GM18867 (cell line): Measurements from ENCODE around the gene DNAJC15.
"Not testable (repeated sequence)": the region's sequence is repeated elsewhere in the genome, so short reads cannot be mapped to it uniquely, and the experiment has no call there.

Experiments used
- ATAC-seq: cut with Tn5 transposase; IDR thresholded peaks from one replicate; pipeline ENCODE4 v1.9.1; 2021; ENCODE audit warnings: mild to moderate bottlenecking, moderate library complexity; ENCODE audit not compliant: unreplicated experiment

DNAJC15 gene

DNA sequence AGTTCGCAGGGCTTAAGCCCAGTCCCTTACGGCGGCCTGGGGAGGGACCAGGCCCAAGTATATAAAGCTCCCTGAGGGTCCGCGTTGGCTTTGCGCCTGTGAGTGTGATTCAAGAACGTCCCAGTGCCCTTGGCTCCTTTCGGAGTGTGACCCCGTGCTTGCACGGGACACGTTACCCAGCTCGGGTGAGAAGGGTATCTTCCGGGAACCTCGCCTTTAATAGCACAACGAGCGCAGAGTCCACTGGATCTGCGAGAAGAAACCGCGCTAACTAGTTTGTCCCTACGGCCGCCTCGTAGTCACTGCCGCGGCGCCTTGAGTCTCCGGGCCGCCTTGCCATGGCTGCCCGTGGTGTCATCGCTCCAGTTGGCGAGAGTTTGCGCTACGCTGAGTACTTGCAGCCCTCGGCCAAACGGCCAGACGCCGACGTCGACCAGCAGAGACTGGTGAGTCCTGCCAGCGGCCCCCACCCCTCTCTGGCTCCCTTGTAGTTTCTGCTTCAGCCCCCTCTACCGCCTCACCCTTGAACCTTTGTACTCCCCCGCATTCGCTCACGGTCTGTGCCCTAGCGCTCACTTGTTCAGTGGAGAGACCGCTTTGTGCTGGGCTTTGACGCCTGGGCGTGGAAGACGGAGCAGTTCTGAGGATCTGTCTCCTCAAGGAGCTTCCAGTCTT lies at the start of gene DNAJC15:
Gene DNAJC15, plus strand, starts transcription at position 298 of the 675 bp plus-strand sequence. Its CDS starts 41 bp downstream, at position 339.
- ATAC-seq: peak; percentile 87

DNA sequence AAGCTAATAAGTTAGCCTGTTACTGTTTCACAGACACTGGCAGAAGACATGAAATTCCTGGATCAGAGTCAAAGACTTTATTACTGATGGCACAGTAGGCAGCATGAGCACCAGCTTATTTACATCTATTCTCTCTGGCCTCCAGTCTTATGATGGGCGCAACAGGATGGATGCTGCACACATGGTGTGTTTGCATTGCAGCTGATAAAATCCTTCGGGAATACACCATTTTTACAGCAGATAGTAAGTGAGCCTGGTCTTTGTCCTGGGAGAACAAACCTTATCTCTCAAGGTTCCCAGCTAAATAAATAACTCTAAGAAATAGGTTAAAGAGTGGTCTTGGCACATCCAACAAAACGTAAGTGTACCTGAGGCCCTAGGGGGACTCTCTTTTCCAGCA lies 47.3 kb upstream of the DNAJC15 start:
- ATAC-seq: no peak

- peak; percentile 61 for ATAC-seq
Measured at GRCh38 chr13:42977219-42977659, 46.1 kb upstream of the DNAJC15 start.

DNA sequence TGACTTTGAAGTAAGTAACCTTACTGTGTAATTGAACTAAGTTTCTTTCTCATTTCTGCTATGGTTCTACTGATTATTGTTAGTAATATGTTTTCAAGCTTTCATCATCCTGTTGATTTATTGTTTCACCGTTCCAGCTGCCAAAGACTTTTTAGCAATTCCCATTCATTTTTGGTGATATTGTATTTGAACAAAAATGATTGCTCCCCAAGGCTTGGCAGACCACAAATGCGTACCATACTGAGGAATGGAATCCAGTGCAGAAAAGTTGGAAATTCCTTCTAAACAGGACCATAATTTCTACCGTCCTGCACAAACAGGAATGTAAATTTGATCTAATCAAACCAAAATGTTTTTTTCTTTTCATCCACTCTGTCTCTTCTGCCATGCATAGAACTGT lies 42.1 kb upstream of the DNAJC15 start:
- ATAC-seq: no peak

DNA sequence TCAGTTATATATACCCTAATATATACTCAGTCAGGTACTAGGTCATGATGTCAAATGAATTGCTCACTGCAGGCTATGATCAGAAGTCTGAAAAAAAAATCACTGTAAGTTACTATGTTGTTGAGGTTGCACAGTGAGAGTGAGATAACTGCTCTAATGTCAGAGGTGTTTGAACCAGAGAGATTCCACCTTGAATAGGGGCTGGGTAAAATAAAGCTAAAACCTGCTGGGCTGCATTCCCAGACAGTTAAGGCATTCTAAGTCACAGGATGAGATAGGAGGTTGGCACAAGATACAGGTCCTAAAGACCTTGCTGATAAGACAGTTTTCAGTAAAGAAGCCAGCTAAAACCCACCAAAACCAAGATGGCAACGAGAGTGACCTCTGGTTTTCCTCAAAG lies 41.5 kb upstream of the DNAJC15 start:
- no peak for ATAC-seq

GRCh38 chr13:42984026-42984425 lies 39.4 kb upstream of the DNAJC15 start:
- no peak for ATAC-seq

DNA sequence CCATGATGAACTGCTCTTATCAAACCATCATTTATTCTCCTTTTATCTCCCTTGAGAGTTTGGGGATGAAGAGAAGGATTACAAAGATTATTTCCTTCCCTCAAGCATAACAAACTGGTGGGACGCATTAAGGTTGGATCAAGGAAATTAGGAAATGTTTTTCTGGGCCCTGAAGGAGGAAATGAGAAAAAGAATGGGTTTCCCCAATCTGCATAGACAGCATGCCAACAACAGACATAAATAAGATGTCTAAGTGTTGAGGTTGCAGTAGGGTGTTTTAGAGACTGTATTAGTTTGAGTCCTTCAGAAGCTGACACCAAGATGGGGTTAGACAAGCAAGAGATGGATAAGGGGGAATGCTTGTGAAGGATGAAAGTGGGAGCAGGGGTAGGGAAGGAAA lies 38.7 kb upstream of the DNAJC15 start:
- no peak for ATAC-seq

DNA sequence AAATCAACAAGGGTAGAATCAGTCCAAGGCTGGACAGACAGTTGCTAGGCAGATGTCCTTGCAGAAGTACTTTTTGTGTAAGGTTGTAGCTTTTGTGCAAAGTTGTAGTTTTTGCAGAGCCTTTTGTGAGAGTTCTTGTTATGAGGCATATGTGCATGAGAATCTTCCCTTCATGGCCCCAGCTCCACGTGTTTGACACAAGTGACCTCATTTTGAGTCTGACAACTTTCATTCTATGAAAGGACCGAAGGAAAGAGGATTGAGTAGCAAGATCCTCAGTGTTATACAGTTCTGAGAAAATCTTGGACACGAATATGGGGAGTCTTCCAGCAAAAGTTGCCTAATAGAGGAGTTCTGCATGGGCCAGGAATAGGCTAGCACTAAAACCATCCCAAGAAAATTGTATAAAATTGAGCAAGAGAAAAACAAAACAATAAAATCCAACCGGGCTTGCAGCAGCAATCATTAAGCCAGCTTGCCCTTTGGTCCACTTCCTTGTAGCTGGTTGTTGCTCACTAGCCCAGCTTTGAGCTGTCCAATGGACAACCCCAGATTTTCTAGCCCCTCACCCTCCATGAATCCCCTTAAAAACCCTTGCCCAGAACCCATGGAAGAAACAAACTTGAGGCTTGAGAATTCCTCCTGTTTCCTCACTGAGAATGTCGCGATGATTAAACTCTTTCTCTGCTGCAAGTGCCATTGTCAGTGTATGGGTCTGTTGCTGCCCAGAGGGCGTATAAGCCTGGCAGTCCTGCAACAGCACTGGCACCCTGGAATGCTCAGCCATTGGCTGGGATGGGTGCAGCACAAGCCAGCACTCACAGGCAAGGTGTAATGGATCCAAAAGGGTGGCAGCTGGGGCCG lies 37.8 kb upstream of the DNAJC15 start:
- ATAC-seq: no peak

GRCh38 chr13:42986176-42986574 lies 37.2 kb upstream of the DNAJC15 start:
- ATAC-seq: no peak

DNA sequence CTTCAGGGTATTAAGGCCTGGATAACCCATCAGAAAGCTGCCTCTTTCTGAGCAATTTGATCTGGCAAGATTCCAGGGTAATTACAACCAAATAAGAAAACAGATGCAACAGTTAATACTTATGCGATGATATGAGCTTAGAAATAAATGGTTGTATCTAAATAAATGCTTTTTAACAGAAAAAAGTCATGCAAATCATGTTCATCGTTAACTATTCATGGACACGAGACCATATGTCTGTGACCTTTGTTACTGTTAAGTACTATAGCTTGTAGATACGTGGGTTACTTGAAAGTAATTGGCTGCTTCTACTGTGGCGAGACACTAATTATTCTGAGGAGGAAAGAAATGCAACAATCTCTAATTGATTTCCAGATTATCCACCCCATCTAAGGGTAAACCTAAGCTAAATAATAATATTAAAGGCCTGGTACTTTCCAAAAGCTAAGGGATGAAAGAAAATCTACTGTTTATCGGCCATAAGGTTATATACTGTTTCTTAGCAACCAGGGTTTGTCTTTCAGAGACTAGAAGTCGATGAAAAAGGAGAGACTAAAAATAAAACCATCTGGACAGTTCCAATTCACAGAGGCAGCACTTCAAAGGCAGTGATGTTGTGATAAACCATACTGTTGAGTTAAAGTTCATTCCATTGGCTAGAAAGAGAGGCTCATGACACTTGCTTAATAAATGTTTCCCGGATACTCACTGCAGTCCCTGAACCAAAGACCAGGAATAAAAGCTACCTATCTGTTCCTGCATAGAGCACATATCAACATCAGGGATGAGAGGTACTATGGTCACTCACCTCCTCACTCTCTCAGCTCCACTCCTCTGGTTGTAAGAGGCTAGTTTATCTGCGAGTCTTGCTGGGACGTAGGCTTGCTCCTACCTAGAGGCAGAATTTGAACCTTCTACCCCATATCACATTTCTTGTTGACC lies 32.8 kb upstream of the DNAJC15 start:
- no peak for ATAC-seq

DNA sequence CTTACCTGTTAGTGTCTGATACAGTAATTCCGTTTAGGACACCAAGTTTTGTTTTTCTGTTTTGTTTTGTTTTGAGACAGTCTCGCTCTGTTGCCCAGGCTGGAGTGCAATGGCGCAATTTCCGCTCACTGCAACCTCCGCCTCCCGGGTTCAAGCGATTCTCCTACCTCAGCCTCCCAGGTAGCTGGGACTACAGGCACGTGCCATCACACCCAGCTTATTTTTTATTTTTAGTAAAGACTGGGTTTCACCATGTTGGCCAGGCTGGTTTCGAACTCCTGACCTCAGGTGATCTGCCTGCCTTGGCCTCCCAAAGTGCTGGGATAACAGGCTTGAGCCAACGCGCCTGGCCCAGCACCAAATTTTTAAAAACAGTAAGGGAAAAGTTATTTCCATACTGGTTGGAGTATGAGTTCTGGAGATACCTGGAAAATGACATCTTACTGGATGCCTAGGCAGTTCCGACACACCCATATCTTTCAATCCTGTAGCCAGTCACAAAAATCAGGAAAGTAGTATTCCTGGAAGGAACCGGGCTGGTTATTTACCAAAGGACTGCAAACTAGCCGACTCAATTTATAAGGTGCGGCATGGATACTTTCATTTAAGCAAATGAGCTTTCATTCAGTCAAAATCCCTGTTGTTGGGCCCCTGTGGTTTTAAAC lies 32.0 kb upstream of the DNAJC15 start:
- ATAC-seq: not testable (repeated sequence)

DNA sequence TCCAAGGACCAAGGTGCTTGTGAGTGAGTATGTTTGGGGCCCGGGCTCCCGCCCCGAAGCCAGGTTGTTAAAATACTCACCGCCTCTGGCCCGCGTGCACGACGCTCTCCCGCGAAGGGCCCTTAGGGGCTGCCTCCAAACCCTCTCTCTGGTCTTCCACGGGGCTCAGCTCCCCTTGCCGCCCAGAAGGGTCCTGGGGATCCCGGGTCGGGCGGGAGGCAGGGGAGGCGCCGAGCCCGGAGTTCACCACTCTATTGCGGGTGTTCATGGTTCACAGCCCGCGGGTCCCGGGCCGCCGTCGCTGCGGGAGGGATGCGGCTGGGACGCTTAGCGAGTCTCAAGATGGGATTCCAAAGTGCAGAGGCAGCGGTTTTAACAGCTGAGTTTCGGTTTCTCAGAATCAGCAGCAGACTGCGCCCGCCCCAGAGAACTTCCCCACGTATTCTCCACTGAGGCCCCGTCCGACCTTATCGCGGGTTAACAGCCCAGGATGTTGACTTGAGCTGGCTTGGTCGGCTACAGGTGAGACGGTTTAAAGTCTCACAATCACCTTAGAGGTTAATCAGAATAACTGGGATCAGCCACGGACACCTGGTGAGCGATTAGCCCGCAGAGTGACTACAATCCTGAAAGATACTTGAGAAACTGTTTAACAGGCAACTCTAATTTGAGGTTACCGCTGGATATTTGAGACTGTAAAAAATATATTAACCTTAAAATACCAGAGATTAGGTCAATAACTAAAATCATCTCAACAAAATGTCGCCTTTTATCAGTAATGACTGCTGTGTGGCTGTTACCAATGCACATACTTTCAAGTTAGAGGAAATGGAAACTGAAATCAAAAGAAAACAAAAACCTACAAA lies 31.3 kb upstream of the DNAJC15 start, which contains the start of gene EPSTI1:
Gene EPSTI1, minus strand, starts transcription at position 344 of the 866 bp plus-strand sequence. Its CDS starts 76 bp downstream, at position 268.
- peak; percentile 75 for ATAC-seq

GRCh38 chr13:42992764-42993122 lies 30.6 kb upstream of the DNAJC15 start:
- ATAC-seq: peak; percentile 13

DNA sequence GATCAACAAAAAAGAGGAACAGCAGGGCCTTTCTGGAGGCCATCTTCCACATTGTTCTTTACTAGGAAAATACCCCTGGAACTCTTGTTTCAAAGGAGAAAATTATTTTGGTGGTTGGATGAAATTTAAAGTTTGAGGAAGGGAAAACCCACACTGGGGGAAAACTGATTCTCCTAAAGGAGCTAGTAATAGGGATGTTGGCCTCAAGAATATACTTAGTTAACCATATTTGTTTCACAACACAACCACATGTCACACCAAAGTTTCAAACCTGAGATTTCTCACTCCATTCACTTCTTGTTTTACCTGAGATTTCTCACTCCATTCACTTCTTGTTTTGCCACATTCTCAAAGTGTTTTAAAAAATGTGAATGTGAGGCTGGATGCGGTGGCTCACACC lies 28.5 kb upstream of the DNAJC15 start:
- ATAC-seq: no peak

DNA sequence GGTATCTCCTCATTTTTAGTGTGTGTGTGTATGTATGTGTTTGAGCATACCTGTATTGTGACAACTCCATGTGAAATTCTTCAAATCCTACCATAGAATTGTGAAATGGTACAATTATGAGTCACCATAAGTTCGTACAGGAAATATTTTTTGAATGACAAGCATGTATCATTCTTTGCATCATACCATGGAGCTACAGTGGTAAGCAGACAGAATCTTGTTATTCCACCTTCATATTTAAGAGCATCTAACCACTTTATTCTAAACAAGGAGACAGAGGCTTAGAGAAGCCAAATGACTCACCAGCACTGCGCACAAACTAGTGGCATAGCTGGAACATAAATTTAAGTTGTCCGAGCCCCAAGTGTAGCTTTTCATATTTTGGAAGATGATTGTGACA lies 26.8 kb upstream of the DNAJC15 start:
- ATAC-seq: no peak

DNA sequence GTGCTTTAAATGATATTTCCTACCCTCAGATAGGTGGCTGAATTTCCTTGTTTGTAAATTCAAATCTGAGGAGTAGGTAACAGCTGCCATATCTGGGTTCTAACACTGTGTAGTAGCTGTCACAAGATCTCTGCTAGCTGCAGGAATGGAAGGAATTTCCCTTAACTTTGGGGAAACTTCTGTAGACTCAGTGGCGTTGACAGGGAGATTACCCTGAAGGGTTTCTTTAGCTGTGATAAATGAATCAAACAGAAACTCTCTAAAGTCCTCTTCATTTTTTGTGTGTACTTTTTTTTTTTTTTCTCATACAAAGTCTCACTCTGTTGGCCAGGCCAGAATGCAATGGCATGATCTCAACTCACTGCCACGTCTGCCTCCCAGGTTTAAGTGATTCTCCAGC lies 26.0 kb upstream of the DNAJC15 start:
- no peak for ATAC-seq

GRCh38 chr13:42999491-42999890 lies 23.9 kb upstream of the DNAJC15 start:
- no peak for ATAC-seq

- no peak for ATAC-seq
Measured at GRCh38 chr13:43000676-43001075, 22.7 kb upstream of the DNAJC15 start.

DNA sequence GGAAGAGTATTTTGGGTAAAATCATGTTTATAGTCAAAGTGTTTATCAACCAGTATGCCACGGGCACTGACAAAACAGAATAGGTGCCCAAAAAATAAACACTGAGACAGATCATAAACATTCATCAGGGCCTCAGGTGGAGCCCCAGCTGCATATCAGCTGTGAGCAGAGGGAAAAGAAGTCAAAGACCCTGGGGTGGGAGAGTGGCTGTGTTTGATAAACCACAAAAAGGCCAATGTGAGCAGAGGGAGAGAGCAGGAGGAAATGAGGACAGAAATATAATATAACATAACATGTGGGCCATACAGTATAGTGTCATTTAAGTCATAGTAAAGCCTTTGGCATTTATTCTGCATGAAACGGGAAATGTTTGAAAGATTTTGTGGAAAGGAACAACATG lies 21.4 kb upstream of the DNAJC15 start:
- no peak for ATAC-seq

DNA sequence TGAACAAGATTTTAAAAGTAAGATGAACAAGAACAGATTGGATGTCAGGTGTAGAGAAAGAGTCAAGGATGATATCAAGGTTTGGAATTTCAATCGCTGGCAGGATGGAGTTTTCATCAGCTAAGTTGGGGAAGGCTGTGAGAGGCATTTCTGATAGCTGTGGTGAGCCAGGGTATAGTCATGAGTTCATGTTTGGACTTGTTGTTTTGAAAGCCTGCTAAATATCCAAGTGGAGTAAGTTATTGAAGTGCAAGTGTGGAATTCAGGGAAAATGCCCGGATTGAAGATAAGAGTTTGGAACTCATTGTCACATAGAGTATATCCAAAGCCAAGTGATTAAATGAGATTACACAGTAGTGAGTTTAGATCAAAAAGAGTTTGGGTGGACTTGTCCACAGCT lies 20.4 kb upstream of the DNAJC15 start:
- no peak for ATAC-seq
